Fibroblast of the conjunctiva (primary cell): ENCODE measurements around the gene TM2D1.
"Not testable (repeated sequence)": the region's sequence is repeated elsewhere in the genome, so short reads cannot be mapped to it uniquely, and the experiment has no call there.

ENCODE experiments used
- DNase-seq: peaks from one replicate; pipeline ENCODE4 v3.0.0-alpha.2; 2010; ENCODE audit warnings: low read depth

TM2D1 gene

GRCh38 chr1:61724813-61725694 lies at the start of gene TM2D1:
Gene TM2D1, minus strand, starts transcription at chr1:61725141. Its CDS starts 21 bp downstream, at chr1:61725120.
- peak; percentile 83 for DNase-seq

- no peak for DNase-seq
Observed at GRCh38 chr1:61770131-61770530, 45.2 kb upstream of the TM2D1 start.

- no peak for DNase-seq
Observed at GRCh38 chr1:61757950-61758349, 33.0 kb upstream of the TM2D1 start.

- DNase-seq, result no peak
Observed at GRCh38 chr1:61756773-61757172, 31.8 kb upstream of the TM2D1 start.

GRCh38 chr1:61754545-61754944 lies 29.6 kb upstream of the TM2D1 start:
- no peak for DNase-seq

- no peak for DNase-seq
Observed at GRCh38 chr1:61753998-61754508, 29.1 kb upstream of the TM2D1 start.

- DNase-seq, result no peak
Observed at GRCh38 chr1:61752921-61753389, 28.0 kb upstream of the TM2D1 start.

- DNase-seq, result no peak
Observed at GRCh38 chr1:61749574-61749973, 24.6 kb upstream of the TM2D1 start.

GRCh38 chr1:61748566-61748965 lies 23.6 kb upstream of the TM2D1 start:
- DNase-seq, result no peak

- no peak for DNase-seq
Observed at GRCh38 chr1:61746813-61747212, 21.9 kb upstream of the TM2D1 start.

GRCh38 chr1:61743716-61744580 lies 19.0 kb upstream of the TM2D1 start:
- no peak for DNase-seq

GRCh38 chr1:61743431-61743705 lies 18.4 kb upstream of the TM2D1 start:
- DNase-seq, result no peak

- DNase-seq, result no peak
Observed at GRCh38 chr1:61742620-61743430, 17.9 kb upstream of the TM2D1 start.

- no peak for DNase-seq
Observed at GRCh38 chr1:61741711-61742619, 17.0 kb upstream of the TM2D1 start, which contains the start of gene PATJ. Gene PATJ, plus strand, starts transcription at chr1:61742480. Its CDS starts 20,413 bp downstream, at chr1:61762893.

GRCh38 chr1:61740751-61741700 lies 16.1 kb upstream of the TM2D1 start:
- no peak for DNase-seq

- no peak for DNase-seq
Observed at GRCh38 chr1:61732726-61733125, 7.8 kb upstream of the TM2D1 start.

GRCh38 chr1:61730679-61731078 lies 5.7 kb upstream of the TM2D1 start:
- DNase-seq, result not testable (repeated sequence)

GRCh38 chr1:61727544-61727943 lies 2.6 kb upstream of the TM2D1 start:
- DNase-seq, result no peak

- DNase-seq, result no peak
Observed at GRCh38 chr1:61724506-61724812, 482 bp downstream of the TM2D1 start.
